HG02852 (cell line): ENCODE results near the gene NUP214.

Source experiments
- ATAC-seq: cut with Tn5 transposase; IDR thresholded peaks from one replicate; pipeline ENCODE4 v1.9.1; 2021; ENCODE audit warnings: mild to moderate bottlenecking, moderate library complexity; ENCODE audit not compliant: unreplicated experiment

The NUP214 gene

GRCh38 chr9:131274674-131275331, 149.4 kb downstream of the NUP214 start:
- no peak for ATAC-seq

- ATAC-seq, result no peak
Observed at GRCh38 chr9:131275332-131276093, 150.1 kb downstream of the NUP214 start.

- ATAC-seq, result no peak
Observed at GRCh38 chr9:131276094-131276888, 150.9 kb downstream of the NUP214 start, which contains the start of gene FAM78A. Gene FAM78A, minus strand, starts transcription at chr9:131276510. Its CDS starts 331 bp downstream, at chr9:131276179.

GRCh38 chr9:131276891-131277286, 151.5 kb downstream of the NUP214 start:
- ATAC-seq, result no peak

- ATAC-seq, result no peak
Observed at GRCh38 chr9:131277287-131277909, 152.0 kb downstream of the NUP214 start.

GRCh38 chr9:131277910-131278701, 152.7 kb downstream of the NUP214 start:
- no peak for ATAC-seq

- no peak for ATAC-seq
Observed at GRCh38 chr9:131278702-131279111, 153.3 kb downstream of the NUP214 start.

- no peak for ATAC-seq
Observed at GRCh38 chr9:131279196-131279862, 153.9 kb downstream of the NUP214 start.

GRCh38 chr9:131279863-131280570, 154.6 kb downstream of the NUP214 start:
- no peak for ATAC-seq

GRCh38 chr9:131280660-131281059, 155.3 kb downstream of the NUP214 start:
- ATAC-seq, result no peak

GRCh38 chr9:131281119-131281965, 156.0 kb downstream of the NUP214 start:
- no peak for ATAC-seq

- no peak for ATAC-seq
Observed at GRCh38 chr9:131282175-131282574, 156.8 kb downstream of the NUP214 start.

GRCh38 chr9:131282688-131283422, 157.5 kb downstream of the NUP214 start:
- no peak for ATAC-seq
